ENCODE results near the gene LNX2. TPM values are rescaled to one million over a fixed set of nuclear protein-coding genes. Genes with fewer than 3 reads are reported as not detected.
A peak's percentile ranks its signal among the peaks of the same experiment; 100 is the strongest.

Gene LNX2
- total and polyA plus RNA-seq, 4 experiments from 2014 or later: 6.6 to 13.0 (median 9.3) TPM

DNA sequence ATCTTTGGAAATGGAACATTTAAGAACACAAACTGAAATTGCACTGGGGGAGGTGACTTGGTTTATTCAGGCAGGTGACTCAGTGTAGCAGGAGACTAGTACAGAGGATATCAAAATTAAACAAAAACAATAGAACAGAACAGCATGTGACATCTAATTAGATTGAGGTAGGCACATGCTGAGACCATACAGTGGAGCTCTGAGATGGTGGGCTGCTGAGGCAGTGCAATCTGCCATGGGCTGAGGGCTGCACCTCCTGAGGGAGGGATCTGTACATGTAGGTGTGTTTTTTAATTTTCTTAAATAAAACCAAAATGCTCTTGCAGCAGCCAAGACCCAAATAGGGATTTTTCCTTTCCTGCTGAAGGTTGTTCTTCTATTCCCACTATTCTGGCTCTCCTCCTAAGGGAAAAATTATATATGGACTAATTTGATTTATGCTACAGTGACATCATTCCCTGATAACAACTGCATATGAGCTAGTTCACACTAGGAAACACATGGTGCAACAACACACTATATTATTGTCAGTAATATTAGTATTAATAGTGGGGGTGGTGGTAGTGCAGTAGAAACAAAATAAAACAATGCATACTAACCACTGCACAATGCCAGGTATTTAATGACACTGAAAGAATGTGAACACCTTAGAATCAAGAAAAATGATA, 48.0 kb downstream of the LNX2 start:
- Histone ChIP-seq H3K27ac (ENCODE audit: low read depth, low read length) (no peak overlapping the region), H3K36me3 (ENCODE audit: insufficient read depth, low read length) (peaks cover 3% of the 10 kb centered on the region), H3K27me3 (ENCODE audit: insufficient read depth, low read length) (no peaks in the 10 kb centered on the region), H3K4me3 (ENCODE audit: low read length in 2 of 2) (no peak overlapping the region), H3K9me3 (ENCODE audit: control insufficient read depth in 1 of 2, low read length in 2 of 2) (no peaks in the 10 kb centered on the region), H3K4me1 (ENCODE audit: insufficient read depth, low read length) (no peaks in the 10 kb centered on the region)
- ChIA-PET CTCF (ENCODE audit: partially characterized antibody) (interaction anchor here (1.1 to 1.9 kb wide), 5 partner anchors 8 to 254 kb away, joined by 3 to 8 read pairs (median 3); no protein-coding TSS in a partner anchor), POLR2A (ENCODE audit: partially characterized antibody) (interaction anchor here (0.5 to 1.0 kb wide), 2 partner anchors 48 to 1399 kb away, joined by 3 read pairs; partner anchors contain the start of gene LNX2)
- Mint-ChIP-seq H3K27me3 (no peaks in the 10 kb centered on the region), H3K36me3 (peaks cover 19 to 24% of the 10 kb centered on the region in 2 donors), H3K9me3 (no peaks in the 10 kb centered on the region), H3K4me3 (no peak overlapping the region), H3K4me1 (peaks cover 3 to 15% (median 7%) of the 10 kb centered on the region in 4 donors), H3K27ac (peak overlapping the region in 1 of 7 donors; percentile 49)
- intact Hi-C loops (cut with micrococcal nuclease): no loop called here
- no peak for DNase-seq

DNA sequence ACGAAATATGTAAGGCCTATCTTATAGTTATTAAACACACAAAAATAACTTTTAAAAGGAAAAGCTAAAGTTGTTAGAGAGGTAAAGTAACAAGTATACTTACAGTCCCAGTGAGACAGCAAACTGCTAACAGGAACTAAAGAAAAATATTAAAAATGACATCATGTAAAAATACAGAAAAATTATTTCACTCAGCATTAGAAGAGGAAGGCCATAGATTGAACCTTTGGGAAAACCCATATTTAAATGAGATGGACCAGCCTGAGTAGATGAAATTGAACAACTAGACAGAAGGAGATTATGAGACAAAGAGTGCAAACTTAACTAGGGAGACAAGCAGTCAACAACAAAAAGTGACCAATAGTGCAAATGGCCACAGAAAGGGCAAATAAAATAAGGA, 49.4 kb downstream of the LNX2 start:
- H3K27ac ChIP-seq (ENCODE audit: low read depth, low read length): no peak overlapping the region
- Mint-ChIP-seq H3K27ac (peak overlapping the region in 1 of 7 donors; percentile 25), H3K36me3 (peaks cover 12 to 20% of the 10 kb centered on the region in 2 donors), H3K27me3 (no peaks in the 10 kb centered on the region), H3K4me1 (peaks cover 0 to 15% (median 6%) of the 10 kb centered on the region in 4 donors), H3K9me3 (no peaks in the 10 kb centered on the region), H3K4me3 (no peak overlapping the region)
- H3K4me1 ChIP-seq (ENCODE audit: insufficient read depth, low read length): no peaks in the 10 kb centered on the region
- H3K4me3 ChIP-seq (ENCODE audit: low read length in 2 of 2): no peak overlapping the region
- DNase-seq: no peak
- H3K9me3 ChIP-seq (ENCODE audit: control insufficient read depth in 1 of 2, low read length in 2 of 2): no peaks in the 10 kb centered on the region
- no peaks in the 10 kb centered on the region for H3K27me3 ChIP-seq (ENCODE audit: insufficient read depth, low read length)
- POLR2A ChIA-PET (ENCODE audit: partially characterized antibody): no interaction called here
- intact Hi-C loops (cut with micrococcal nuclease): no loop called here
- CTCF ChIA-PET (ENCODE audit: partially characterized antibody): no interaction called here
- H3K36me3 ChIP-seq (ENCODE audit: insufficient read depth, low read length): peaks cover 13% of the 10 kb centered on the region

DNA sequence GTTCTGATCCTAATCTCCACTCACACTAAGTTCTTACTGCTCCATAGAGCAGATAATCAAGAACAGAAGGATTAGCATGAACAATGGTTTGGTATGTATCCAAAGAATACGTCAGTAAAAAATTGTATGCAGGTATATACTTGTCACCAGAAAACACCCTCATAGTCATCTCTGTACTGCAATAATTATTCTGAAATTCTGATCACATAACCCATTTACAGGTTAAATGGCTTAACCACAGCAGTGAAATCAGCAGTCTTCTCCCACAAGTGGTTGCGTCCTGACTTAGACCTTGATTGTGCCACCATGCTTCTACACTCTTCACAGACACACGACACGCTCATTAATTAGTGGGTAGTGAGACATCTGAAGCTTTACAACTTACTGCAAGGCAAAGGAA, 50.9 kb downstream of the LNX2 start:
- Mint-ChIP-seq H3K4me3 (no peak overlapping the region), H3K36me3 (peaks cover 8 to 16% of the 10 kb centered on the region in 2 donors), H3K27me3 (no peaks in the 10 kb centered on the region), H3K9me3 (no peaks in the 10 kb centered on the region), H3K4me1 (peaks cover 0 to 14% (median 4%) of the 10 kb centered on the region in 4 donors), H3K27ac (peak overlapping the region in 1 of 7 donors; percentile 45)
- Histone ChIP-seq H3K27me3 (ENCODE audit: insufficient read depth, low read length) (no peaks in the 10 kb centered on the region), H3K36me3 (ENCODE audit: insufficient read depth, low read length) (peaks cover 13% of the 10 kb centered on the region), H3K4me3 (ENCODE audit: low read length in 2 of 2) (no peak overlapping the region), H3K27ac (ENCODE audit: low read depth, low read length) (no peak overlapping the region), H3K9me3 (ENCODE audit: control insufficient read depth in 1 of 2, low read length in 2 of 2) (no peaks in the 10 kb centered on the region), H3K4me1 (ENCODE audit: insufficient read depth, low read length) (no peaks in the 10 kb centered on the region)
- ChIA-PET POLR2A (ENCODE audit: partially characterized antibody) (interaction anchor here (0.9 kb wide), 1 partner anchor 51 kb away, joined by 3 read pairs; the partner anchor contains the start of gene LNX2), CTCF (ENCODE audit: partially characterized antibody) (no interaction called here)
- intact Hi-C loops (cut with micrococcal nuclease): no loop called here
- no peak for DNase-seq

DNA sequence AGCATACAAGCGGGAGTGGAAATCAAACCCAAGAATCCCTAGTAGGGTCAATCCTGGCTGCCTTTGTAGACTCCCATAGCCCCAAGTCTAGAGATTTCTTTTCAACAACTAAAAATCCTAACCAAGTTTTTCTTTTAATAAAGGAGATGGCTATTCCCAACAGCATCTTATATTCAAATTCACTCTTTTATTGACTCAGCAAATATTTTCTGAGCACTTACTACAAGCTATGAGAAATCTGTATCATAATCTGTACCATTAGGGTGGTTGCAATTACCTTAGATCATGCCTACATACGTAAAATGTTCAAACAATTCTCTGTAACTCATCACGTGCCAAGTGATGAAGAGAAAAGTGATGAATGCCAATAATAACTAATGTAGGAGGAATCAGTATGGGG, 54.5 kb downstream of the LNX2 start:
- no peaks in the 10 kb centered on the region for H3K9me3 ChIP-seq (ENCODE audit: control insufficient read depth in 1 of 2, low read length in 2 of 2)
- ChIA-PET POLR2A (ENCODE audit: partially characterized antibody) (interaction anchor here (3.2 kb wide), 1 partner anchor 54 kb away, joined by 10 read pairs; the partner anchor contains the start of gene LNX2), CTCF (ENCODE audit: partially characterized antibody) (interaction anchor here (1.1 kb wide), 1 partner anchor 31 kb away, joined by 3 read pairs; no protein-coding TSS in a partner anchor)
- peaks cover 9 to 16% (median 12%) of the 10 kb centered on the region in 4 donors for H3K4me1 Mint-ChIP-seq
- peaks cover 18% of the 10 kb centered on the region for H3K4me1 ChIP-seq (ENCODE audit: insufficient read depth, low read length)
- H3K4me3 ChIP-seq (ENCODE audit: low read length in 2 of 2): no peak overlapping the region
- H3K27ac ChIP-seq (ENCODE audit: low read depth, low read length): no peak overlapping the region
- no peaks in the 10 kb centered on the region for H3K27me3 Mint-ChIP-seq
- peaks cover 13 to 29% of the 10 kb centered on the region in 2 donors for H3K36me3 Mint-ChIP-seq
- H3K4me3 Mint-ChIP-seq: no peak overlapping the region
- DNase-seq: no peak
- H3K27me3 ChIP-seq (ENCODE audit: insufficient read depth, low read length): no peaks in the 10 kb centered on the region
- intact Hi-C loops (cut with micrococcal nuclease): no loop called here
- H3K36me3 ChIP-seq (ENCODE audit: insufficient read depth, low read length): peaks cover 13% of the 10 kb centered on the region
- H3K27ac Mint-ChIP-seq: no peak overlapping the region
- H3K9me3 Mint-ChIP-seq: no peaks in the 10 kb centered on the region

DNA sequence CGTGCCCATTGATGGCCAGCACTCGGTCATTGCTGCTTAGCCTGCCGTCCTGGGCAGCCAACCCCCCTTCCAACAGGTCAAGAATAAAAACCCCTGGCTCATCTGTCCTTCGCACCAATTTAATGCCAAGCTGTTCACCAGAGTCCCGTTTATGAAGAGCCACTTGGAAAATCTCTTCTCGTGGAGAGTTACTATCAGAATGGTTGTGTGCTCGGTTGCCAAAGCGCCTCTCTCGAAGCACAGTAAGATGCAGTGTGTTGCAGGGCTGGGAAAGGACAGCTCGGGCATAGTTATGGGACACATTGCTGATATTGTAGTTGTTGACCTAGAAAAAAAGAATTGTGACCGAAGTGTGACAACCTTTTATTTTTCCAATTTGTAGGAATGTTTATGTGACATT, 57.9 kb downstream of the LNX2 start:
- H3K4me1 ChIP-seq (ENCODE audit: insufficient read depth, low read length): peaks cover 27% of the 10 kb centered on the region
- CTCF ChIA-PET (ENCODE audit: partially characterized antibody): no interaction called here
- DNase-seq: no peak

DNA sequence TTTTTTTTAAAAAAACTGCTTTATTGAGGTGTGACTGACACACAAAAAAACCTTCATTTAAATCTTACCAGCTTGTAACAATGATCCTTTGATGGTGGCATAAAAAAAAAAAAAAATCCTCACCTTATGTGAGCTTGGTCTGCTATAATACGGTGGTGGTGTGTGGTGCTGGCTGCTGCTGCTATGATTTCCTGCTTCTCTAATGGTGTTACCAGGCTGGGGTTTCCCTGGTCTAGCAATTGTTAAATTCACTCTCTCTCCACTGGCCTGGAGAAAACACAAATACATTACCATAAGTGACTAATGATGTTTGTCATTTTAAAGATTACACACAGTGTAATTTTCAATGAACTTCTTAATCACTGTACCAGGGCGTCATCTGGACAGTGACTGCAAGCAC, 60.6 kb downstream of the LNX2 start:
- peak overlapping the region in 2 of 8 donors; percentile 0 to 11 for H3K4me3 Mint-ChIP-seq
- H3K9me3 Mint-ChIP-seq: no peaks in the 10 kb centered on the region
- Histone ChIP-seq H3K27ac (ENCODE audit: low read depth, low read length) (no peak overlapping the region), H3K36me3 (ENCODE audit: insufficient read depth, low read length) (no peaks in the 10 kb centered on the region), H3K27me3 (ENCODE audit: insufficient read depth, low read length) (no peaks in the 10 kb centered on the region), H3K9me3 (ENCODE audit: control insufficient read depth in 1 of 2, low read length in 2 of 2) (no peaks in the 10 kb centered on the region), H3K4me3 (ENCODE audit: low read length in 2 of 2) (no peak overlapping the region), H3K4me1 (ENCODE audit: insufficient read depth, low read length) (peaks cover 27% of the 10 kb centered on the region)
- ChIA-PET CTCF (ENCODE audit: partially characterized antibody) (interaction anchor here (2.3 kb wide), 1 partner anchor 267 kb away, joined by 12 read pairs; no protein-coding TSS in a partner anchor), POLR2A (ENCODE audit: partially characterized antibody) (interaction anchor here (1.0 to 3.9 kb wide), 4 partner anchors 60 to 136 kb away, joined by 3 to 20 read pairs (median 4); partner anchors contain the start of genes GTF3A, LNX2 and MTIF3)
- intact Hi-C loops (cut with micrococcal nuclease): loop anchor here (5.0 kb wide), 2 partner anchors 38 to 63 kb away; partner anchors contain the start of genes LNX2 and POLR1D
- DNase-seq: peak; percentile 22 to 51 (median 35)
- no peaks in the 10 kb centered on the region for H3K27me3 Mint-ChIP-seq
- peak overlapping the region in 5 of 7 donors; percentile 33 to 49 (median 42) for H3K27ac Mint-ChIP-seq
- H3K4me1 Mint-ChIP-seq: peaks cover 14 to 28% (median 22%) of the 10 kb centered on the region in 4 donors
- peaks cover 31 to 40% of the 10 kb centered on the region in 2 donors for H3K36me3 Mint-ChIP-seq

More for the DNA sequence above, 57.9 kb downstream of the LNX2 start:
- Mint-ChIP-seq H3K4me3 (no peak overlapping the region), H3K4me1 (peaks cover 14 to 28% (median 22%) of the 10 kb centered on the region in 4 donors), H3K27me3 (no peaks in the 10 kb centered on the region), H3K9me3 (no peaks in the 10 kb centered on the region), H3K27ac (peak overlapping the region in 3 of 7 donors; percentile 13 to 94 (median 19)), H3K36me3 (peaks cover 13 to 26% of the 10 kb centered on the region in 2 donors)
- POLR2A ChIA-PET (ENCODE audit: partially characterized antibody): interaction anchor here (3.9 kb wide), 1 partner anchor 58 kb away, joined by 20 read pairs; the partner anchor contains the start of gene LNX2
- H3K27ac ChIP-seq (ENCODE audit: low read depth, low read length): no peak overlapping the region
- H3K36me3 ChIP-seq (ENCODE audit: insufficient read depth, low read length): peaks cover 9% of the 10 kb centered on the region
- intact Hi-C loops (cut with micrococcal nuclease): loop anchor here (5.0 kb wide), 2 partner anchors 35 to 60 kb away; partner anchors contain the start of genes LNX2 and POLR1D
- no peaks in the 10 kb centered on the region for H3K9me3 ChIP-seq (ENCODE audit: control insufficient read depth in 1 of 2, low read length in 2 of 2)
- no peak overlapping the region for H3K4me3 ChIP-seq (ENCODE audit: low read length in 2 of 2)
- no peaks in the 10 kb centered on the region for H3K27me3 ChIP-seq (ENCODE audit: insufficient read depth, low read length)

DNA sequence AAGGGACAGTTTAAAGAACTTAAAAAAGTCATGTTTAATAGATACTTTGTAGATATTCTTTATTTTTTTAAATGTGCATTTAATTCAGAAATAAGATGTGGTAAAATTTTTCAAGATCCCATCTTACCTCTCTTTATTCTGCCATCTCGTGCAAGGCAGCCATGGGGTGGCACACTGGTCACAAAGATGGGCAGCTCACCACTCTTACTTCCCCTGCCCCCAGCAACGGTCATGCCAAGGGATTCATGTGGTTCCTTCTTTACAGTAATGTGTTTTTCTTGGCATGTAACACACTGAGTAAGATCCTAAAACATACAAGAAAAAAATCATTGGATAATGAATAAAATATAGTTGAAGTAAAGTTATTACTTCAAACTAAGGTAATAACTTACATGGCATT, 64.2 kb downstream of the LNX2 start:
- Mint-ChIP-seq H3K4me3 (no peak overlapping the region), H3K27ac (no peak overlapping the region), H3K36me3 (peaks cover 30 to 48% of the 10 kb centered on the region in 2 donors), H3K27me3 (no peaks in the 10 kb centered on the region), H3K9me3 (no peaks in the 10 kb centered on the region), H3K4me1 (peaks cover 6 to 14% (median 11%) of the 10 kb centered on the region in 4 donors)
- H3K27me3 ChIP-seq (ENCODE audit: insufficient read depth, low read length): no peaks in the 10 kb centered on the region
- intact Hi-C loops (cut with micrococcal nuclease): no loop called here
- H3K4me1 ChIP-seq (ENCODE audit: insufficient read depth, low read length): peaks cover 11% of the 10 kb centered on the region
- peaks cover 12% of the 10 kb centered on the region for H3K36me3 ChIP-seq (ENCODE audit: insufficient read depth, low read length)
- CTCF ChIA-PET (ENCODE audit: partially characterized antibody): no interaction called here
- H3K9me3 ChIP-seq (ENCODE audit: control insufficient read depth in 1 of 2, low read length in 2 of 2): no peaks in the 10 kb centered on the region
- POLR2A ChIA-PET (ENCODE audit: partially characterized antibody): interaction anchor here (1.0 to 3.1 kb wide), 2 partner anchors 64 to 130 kb away, joined by 3 to 16 read pairs; partner anchors contain the start of gene LNX2
- no peak overlapping the region for H3K4me3 ChIP-seq (ENCODE audit: low read length in 2 of 2)
- DNase-seq: no peak
- no peak overlapping the region for H3K27ac ChIP-seq (ENCODE audit: low read depth, low read length)

Measured in CD4-positive, alpha-beta memory T cell (primary cell).